GM23248 (cell line): Measurements from ENCODE around the gene PRRG1. TPM values are rescaled to one million over a fixed set of nuclear protein-coding genes. Genes with fewer than 3 reads are reported as not detected.

Experiments used
- DNase-seq: peaks from one replicate; pipeline ENCODE4 v3.0.0-alpha.2; 2015
- H2AFZ ChIP-seq: fragments of 200-600 bp; sonication (generic); 2 replicates; pipeline ENCODE4 v1.6.1; 2016; ENCODE audit warnings: antibody characterized with exemption
- H3F3A ChIP-seq: fragments of 200-600 bp; sonication (generic); 2 replicates; pipeline ENCODE4 v1.6.1; 2016; ENCODE audit warnings: mild to moderate bottlenecking, antibody characterized with exemption, mixed run types; ENCODE audit not compliant: insufficient read depth
- H3K27ac ChIP-seq: fragments of 200-600 bp; sonication (generic); 2 replicates; pipeline ENCODE4 v1.5.1; 2016; ENCODE audit warnings: mild to moderate bottlenecking
- H3K27me3 ChIP-seq: fragments of 200-600 bp; sonication (generic); replicated peaks from 2 replicates; pipeline ENCODE4 v1.6.1; 2016; ENCODE audit warnings: mild to moderate bottlenecking; ENCODE audit not compliant: insufficient read depth
- H3K36me3 ChIP-seq: fragments of 200-600 bp; sonication (generic); 2 replicates; pipeline ENCODE4 v1.6.1; 2016; ENCODE audit warnings: low read depth, mild to moderate bottlenecking
- H3K4me1 ChIP-seq: fragments of 200-600 bp; sonication (generic); 2 replicates; pipeline ENCODE4 v1.6.1; 2016; ENCODE audit warnings: mild to moderate bottlenecking; ENCODE audit not compliant: insufficient read depth
- H3K4me2 ChIP-seq: fragments of 200-600 bp; sonication (generic); one replicate; pipeline ENCODE4 v1.6.1; 2016; ENCODE audit warnings: mild to moderate bottlenecking; ENCODE audit not compliant: unreplicated experiment
- H3K4me3 ChIP-seq: fragments of 200-600 bp; sonication (generic); 2 replicates; pipeline ENCODE4 v1.5.1; 2016; ENCODE audit warnings: mild to moderate bottlenecking
- H3K79me2 ChIP-seq: fragments of 200-600 bp; sonication (generic); 2 replicates; pipeline ENCODE4 v1.6.1; 2016; ENCODE audit warnings: mild to moderate bottlenecking; ENCODE audit not compliant: insufficient read depth
- H3K9ac ChIP-seq: fragments of 200-600 bp; sonication (generic); 2 replicates; pipeline ENCODE4 v1.6.1; 2016; ENCODE audit warnings: mild to moderate bottlenecking
- H3K9me2 ChIP-seq: fragments of 200-600 bp; sonication (generic); 2 replicates; pipeline ENCODE4 v1.6.1; 2016; ENCODE audit warnings: mixed run types, mild to moderate bottlenecking, moderate library complexity; ENCODE audit not compliant: insufficient read depth
- H3K9me3 ChIP-seq: fragments of 200-600 bp; sonication (generic); one replicate; pipeline ENCODE4 v1.6.1; 2017; ENCODE audit warnings: low read depth
- H4K20me1 ChIP-seq: fragments of 200-600 bp; sonication (generic); 2 replicates; pipeline ENCODE4 v1.6.0; 2016; ENCODE audit not compliant: insufficient read depth
- EZH2 ChIP-seq: fragments of 200-600 bp; sonication (generic); IDR thresholded peaks from 2 replicates; pipeline ENCODE4 v1.6.1; 2018; ENCODE audit warnings: antibody characterized with exemption, mild to moderate bottlenecking; ENCODE audit not compliant: insufficient read depth, poor library complexity, severe bottlenecking
- EZH2phosphoT487 ChIP-seq: fragments of 200-600 bp; sonication (generic); IDR thresholded peaks from 2 replicates; pipeline ENCODE4 v1.6.1; 2018; ENCODE audit warnings: antibody characterized with exemption, moderate library complexity, mild to moderate bottlenecking, low read depth; ENCODE audit not compliant: insufficient read depth
- WGBS, 2 experiments: methylation state at CpG; one replicate each; pipeline ENCODE4 v1.1.6; 2015 to 2017; ENCODE audit warnings: low lambda C conversion rate in 2 of 2, low coverage in 1 of 2; ENCODE audit errors: missing lambda C conversion rate in 2 of 2; 5-methylcytosine and 5-hydroxymethylcytosine counted together
- in situ Hi-C: fragments of 300-500 bp; cut with MboI; formaldehyde crosslinking; loops from 2 replicates; pipeline ENCODE4 v1.15.0; 2020
- polyA plus RNA-seq: library from polyadenylated mRNA; unstranded; fragments of >200 nt; fragmentation: Nextera tagmentation; extraction: Ambion mirVana; gene quantifications from 2 replicates; pipeline ENCODE4 v1.2.1, GENCODE V29; 2016
- total RNA-seq: library from RNA; depleted of rRNA; stranded (reverse); fragments of >200 nt; shearing (Covaris generic); gene quantifications from 2 replicates; pipeline ENCODE4 v1.2.3, GENCODE V29; 2014

PRRG1 gene
- total and polyA plus RNA-seq, 2 experiments from 2014 or later = 7.3 to 11.7 TPM

DNA sequence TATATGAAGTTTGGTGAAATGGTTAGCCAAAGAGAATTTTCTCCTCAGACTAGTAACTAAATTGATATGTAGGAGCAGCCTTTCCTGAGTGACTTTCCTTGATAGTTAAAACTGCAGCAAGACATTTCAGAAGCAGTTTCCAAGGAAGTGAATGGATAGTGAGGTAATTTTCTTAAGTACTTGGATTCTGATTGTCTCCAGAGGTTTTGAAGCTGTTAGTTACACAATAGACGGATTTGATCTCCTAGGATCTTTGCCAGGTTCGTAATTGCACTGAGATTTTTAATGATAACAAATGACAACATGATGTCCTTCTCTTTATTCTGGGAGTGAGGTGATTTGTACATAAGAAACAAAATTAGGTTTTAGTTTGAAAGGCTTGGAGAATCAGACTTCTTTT, 29.2 kb downstream of the PRRG1 start:
- Histone ChIP-seq H3K4me3 (no peak overlapping the region), H3K36me3 (no peaks in the 10 kb centered on the region), H3K9me2 (no peaks in the 10 kb centered on the region), H3K9ac (no peak overlapping the region), H4K20me1 (no peaks in the 10 kb centered on the region), H3K27me3 (no peaks in the 10 kb centered on the region), H3K79me2 (peaks cover 36% of the 10 kb centered on the region), H3K27ac (no peak overlapping the region), H3K4me2 (no peak overlapping the region), H2AFZ (no peak overlapping the region), H3K4me1 (peaks cover 4% of the 10 kb centered on the region; the same call in 1 of the 2 replicates), H3F3A (0 out of 2 replicates have a peak, but pooled peaks cover under 1% of the 10 kb centered on the region), H3K9me3 (no peaks in the 10 kb centered on the region)
- TF ChIP-seq EZH2phosphoT487 (no peak), EZH2 (no peak)
- in situ Hi-C loops = no loop called here
- DNase-seq = peak; percentile 15
- WGBS, 2 experiments = 4 to 7% methylated on average over 2 of the region's 2 CpGs

DNA sequence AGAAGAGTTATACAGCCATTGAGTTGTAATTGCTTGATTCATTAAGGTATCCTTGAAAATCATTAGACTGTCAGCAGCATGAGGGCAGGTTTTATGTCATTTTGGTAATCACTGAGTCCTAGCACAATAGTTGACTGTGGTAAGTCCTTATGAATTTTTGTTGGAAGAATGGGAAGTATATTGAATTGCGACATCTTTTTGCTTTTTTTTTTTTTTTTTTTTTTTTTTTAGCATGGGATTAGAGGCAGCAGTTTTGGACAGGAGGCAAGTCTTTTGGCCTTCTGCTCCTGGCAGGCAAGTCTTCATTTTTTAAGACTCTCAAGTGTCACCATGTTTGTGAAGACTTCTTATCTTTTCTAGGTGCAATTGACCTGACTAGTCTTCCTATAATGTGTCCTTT, 29.7 kb downstream of the PRRG1 start:
- Histone ChIP-seq H3K4me2 (no peak overlapping the region), H3K36me3 (no peaks in the 10 kb centered on the region), H3K27ac (no peak overlapping the region), H3K27me3 (no peaks in the 10 kb centered on the region), H3K79me2 (peaks cover 36% of the 10 kb centered on the region), H3K9ac (no peak overlapping the region), H3K9me2 (no peaks in the 10 kb centered on the region), H3K4me3 (no peak overlapping the region), H3K4me1 (peaks cover 4% of the 10 kb centered on the region; the same call in 1 of the 2 replicates), H3K9me3 (no peaks in the 10 kb centered on the region), H4K20me1 (no peaks in the 10 kb centered on the region), H3F3A (no peaks in the 10 kb centered on the region), H2AFZ (no peak overlapping the region)
- DNase-seq = no peak
- no peak for TF ChIP-seq EZH2phosphoT487
- TF ChIP-seq EZH2 = no peak
- in situ Hi-C loops = no loop called here
- WGBS, 2 experiments = 95 to 100% methylated on average over 1 of the region's 1 CpG

DNA sequence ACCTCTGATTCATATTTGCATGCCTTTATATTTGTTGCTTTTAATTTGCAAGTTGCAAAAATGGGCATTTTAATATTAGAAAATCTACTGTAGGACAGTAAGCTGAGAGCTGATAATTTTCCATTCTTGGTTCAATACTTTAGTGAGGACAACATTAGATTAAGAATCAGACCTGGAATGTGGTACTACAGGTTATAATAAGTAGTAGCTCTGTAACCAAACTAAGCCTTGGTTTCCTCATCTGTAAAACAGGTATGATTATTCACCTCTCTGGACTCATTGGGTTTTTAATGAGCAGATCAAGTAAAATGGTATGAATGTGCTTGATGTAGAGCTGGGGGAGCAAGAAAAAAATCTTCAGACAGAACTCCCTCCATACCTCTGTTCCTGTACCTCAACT, 31.1 kb downstream of the PRRG1 start:
- H3K9ac ChIP-seq = no peak overlapping the region
- H4K20me1 ChIP-seq = no peaks in the 10 kb centered on the region
- DNase-seq = no peak
- H3K9me3 ChIP-seq = no peaks in the 10 kb centered on the region
- H2AFZ ChIP-seq = no peak overlapping the region
- no peak overlapping the region for H3K27ac ChIP-seq
- H3K79me2 ChIP-seq = peaks cover 24% of the 10 kb centered on the region
- H3K4me2 ChIP-seq = no peak overlapping the region
- H3K4me3 ChIP-seq = no peak overlapping the region
- no peaks in the 10 kb centered on the region for H3K27me3 ChIP-seq
- peaks cover 4% of the 10 kb centered on the region; the same call in 1 of the 2 replicates for H3K4me1 ChIP-seq
- in situ Hi-C loops = no loop called here
- H3K9me2 ChIP-seq = no peaks in the 10 kb centered on the region
- TF ChIP-seq EZH2 (no peak), EZH2phosphoT487 (no peak)
- no peaks in the 10 kb centered on the region for H3F3A ChIP-seq
- no peaks in the 10 kb centered on the region for H3K36me3 ChIP-seq

DNA sequence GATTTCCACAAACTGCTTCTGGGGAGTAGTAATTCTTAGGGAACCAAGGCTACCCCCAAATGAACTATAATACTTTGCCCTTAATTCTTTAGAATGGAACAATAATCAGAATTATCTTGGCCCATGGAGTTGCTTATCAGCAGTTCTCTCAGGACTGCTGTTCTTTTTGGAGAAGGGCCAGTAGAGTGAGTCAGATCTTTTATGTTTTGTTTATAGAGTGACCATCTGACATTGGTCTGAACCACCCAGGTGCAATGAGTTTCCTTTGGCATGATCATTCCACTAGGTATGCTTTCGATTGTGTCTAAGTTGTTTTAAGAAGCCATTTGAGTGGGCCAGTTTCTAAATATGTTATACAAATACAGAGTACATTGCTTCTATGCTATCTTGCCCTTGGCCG, 31.8 kb downstream of the PRRG1 start:
- no peak for TF ChIP-seq EZH2
- TF ChIP-seq EZH2phosphoT487 = no peak
- no peak overlapping the region for H3K27ac ChIP-seq
- H3K4me3 ChIP-seq = no peak overlapping the region
- WGBS, 2 experiments = 87 to 93% methylated on average over 2 of the region's 2 CpGs
- in situ Hi-C loops = no loop called here
- no peaks in the 10 kb centered on the region for H3K9me2 ChIP-seq
- H3K4me1 ChIP-seq = peaks cover 4% of the 10 kb centered on the region; the same call in 1 of the 2 replicates
- H3F3A ChIP-seq = no peaks in the 10 kb centered on the region
- H4K20me1 ChIP-seq = no peaks in the 10 kb centered on the region
- H3K27me3 ChIP-seq = no peaks in the 10 kb centered on the region
- H3K36me3 ChIP-seq = no peaks in the 10 kb centered on the region
- H3K9me3 ChIP-seq = no peaks in the 10 kb centered on the region
- no peak overlapping the region for H3K4me2 ChIP-seq
- H2AFZ ChIP-seq = no peak overlapping the region
- H3K79me2 ChIP-seq = peaks cover 17% of the 10 kb centered on the region
- no peak overlapping the region for H3K9ac ChIP-seq
- peak; percentile 37 for DNase-seq

DNA sequence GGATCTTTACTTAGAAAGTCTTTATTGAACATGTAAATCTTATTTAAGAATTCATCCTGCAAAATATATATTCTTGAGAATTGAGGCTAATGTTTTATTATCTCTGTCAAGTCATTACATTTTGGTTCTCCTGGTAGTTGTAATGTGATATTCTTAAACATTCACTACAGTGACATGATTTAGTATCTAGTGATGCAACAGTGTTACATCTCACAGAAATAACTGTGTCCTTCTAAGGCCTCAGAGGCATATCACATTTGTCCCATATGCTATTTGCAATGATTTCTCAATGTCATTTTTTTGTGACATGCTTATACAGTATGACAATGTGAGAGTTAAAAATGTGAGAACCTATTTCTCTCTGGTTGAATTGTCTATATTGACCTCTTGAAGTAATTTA, 34.1 kb downstream of the PRRG1 start:
- H3K9me2 ChIP-seq = no peaks in the 10 kb centered on the region
- no peaks in the 10 kb centered on the region for H3K9me3 ChIP-seq
- TF ChIP-seq EZH2 (no peak), EZH2phosphoT487 (no peak)
- in situ Hi-C loops = no loop called here
- no peak overlapping the region for H3K27ac ChIP-seq
- H3K4me2 ChIP-seq = no peak overlapping the region
- H3K36me3 ChIP-seq = no peaks in the 10 kb centered on the region
- no peak overlapping the region for H3K4me3 ChIP-seq
- DNase-seq = no peak
- H3F3A ChIP-seq = no peaks in the 10 kb centered on the region
- H3K9ac ChIP-seq = no peak overlapping the region
- peaks cover 1% of the 10 kb centered on the region; the same call in 1 of the 2 replicates for H3K4me1 ChIP-seq
- H3K79me2 ChIP-seq = no peaks in the 10 kb centered on the region
- no peaks in the 10 kb centered on the region for H4K20me1 ChIP-seq
- no peak overlapping the region for H2AFZ ChIP-seq
- H3K27me3 ChIP-seq = no peaks in the 10 kb centered on the region
